HUES6 (cell line): Measurements from ENCODE around the gene FBXO48.
"Not testable (repeated sequence)": the region's sequence is repeated elsewhere in the genome, so short reads cannot be mapped to it uniquely, and the experiment has no call there.

ENCODE experiments used
- H3K27ac ChIP-seq: 2 replicates; pipeline ENCODE4 v1.7.0; 2013; ENCODE audit warnings: low read depth, mild to moderate bottlenecking, low read length, inconsistent platforms
- H3K27me3 ChIP-seq: 2 replicates; pipeline ENCODE4 v1.6.1; 2013; ENCODE audit warnings: low read length; ENCODE audit not compliant: control insufficient read depth, insufficient read depth
- H3K36me3 ChIP-seq: 2 replicates; pipeline ENCODE4 v1.6.1; 2013; ENCODE audit warnings: low read length; ENCODE audit not compliant: control insufficient read depth, insufficient read depth
- H3K4me1 ChIP-seq: 2 replicates; pipeline ENCODE4 v1.6.1; 2013; ENCODE audit warnings: low read length; ENCODE audit not compliant: control insufficient read depth, insufficient read depth
- H3K4me3 ChIP-seq: 2 replicates; pipeline ENCODE4 v1.5.1; 2013; ENCODE audit warnings: low read depth, low read length
- H3K9ac ChIP-seq: one replicate; pipeline ENCODE4 v1.6.1; 2013; ENCODE audit warnings: mild to moderate bottlenecking, low read length
- H3K9me3 ChIP-seq: 2 replicates; pipeline ENCODE4 v1.6.1; 2013; ENCODE audit warnings: low read depth, low read length; ENCODE audit not compliant: control insufficient read depth, insufficient read depth

Gene FBXO48

DNA sequence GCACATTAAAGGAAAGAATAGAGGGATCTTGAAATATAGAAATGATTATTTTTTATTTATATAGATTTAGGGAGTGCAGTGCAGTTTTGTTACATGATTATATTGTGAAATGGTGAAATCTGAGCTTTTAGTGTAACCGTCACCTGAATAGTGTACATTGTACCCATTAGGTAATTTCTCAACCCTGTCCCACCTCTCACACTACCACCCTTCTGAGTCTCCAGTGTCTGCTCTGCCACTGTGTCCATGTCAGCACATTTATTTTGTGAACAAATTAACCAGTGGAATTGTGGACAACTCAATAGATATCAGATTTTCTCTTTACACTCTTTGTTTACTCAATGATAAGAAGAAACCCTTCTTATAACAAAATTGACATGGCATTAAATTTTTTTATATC, 24.5 kb upstream of the FBXO48 start:
- Histone ChIP-seq H3K27me3 (no peaks in the 10 kb centered on the region), H3K36me3 (no peaks in the 10 kb centered on the region), H3K27ac (no peak overlapping the region), H3K9ac (no peak overlapping the region), H3K9me3 (peaks cover 20% of the 10 kb centered on the region), H3K4me1 (no peaks in the 10 kb centered on the region), H3K4me3 (no peak overlapping the region)

- H3K27me3 ChIP-seq, result no peaks in the 10 kb centered on the region
- no peaks in the 10 kb centered on the region for H3K4me1 ChIP-seq
- no peak overlapping the region for H3K27ac ChIP-seq
- 0 out of 2 replicates have a peak, but pooled peaks cover 1% of the 10 kb centered on the region for H3K9me3 ChIP-seq
- H3K36me3 ChIP-seq, result no peaks in the 10 kb centered on the region
- H3K4me3 ChIP-seq, result no peak overlapping the region
- no peak overlapping the region for H3K9ac ChIP-seq
Observed at GRCh38 chr2:68489282-68489681, 22.2 kb upstream of the FBXO48 start.

- not testable (repeated sequence) for H3K9ac ChIP-seq, H3K27ac ChIP-seq, H3K4me1 ChIP-seq, H3K36me3 ChIP-seq, H3K27me3 ChIP-seq, H3K9me3 ChIP-seq, H3K4me3 ChIP-seq
Observed at GRCh38 chr2:68488605-68489004, 21.5 kb upstream of the FBXO48 start.

- no peaks in the 10 kb centered on the region for H3K36me3 ChIP-seq
- H3K9ac ChIP-seq, result no peak overlapping the region
- H3K9me3 ChIP-seq, result no peaks in the 10 kb centered on the region
- no peaks in the 10 kb centered on the region for H3K27me3 ChIP-seq
- H3K4me3 ChIP-seq, result no peak overlapping the region
- H3K4me1 ChIP-seq, result peaks cover 4% of the 10 kb centered on the region; the same call in 1 of the 2 replicates
- no peak overlapping the region for H3K27ac ChIP-seq
Observed at GRCh38 chr2:68487773-68488355, 20.8 kb upstream of the FBXO48 start.

- H3K27ac ChIP-seq, result no peak overlapping the region
- H3K9ac ChIP-seq, result no peak overlapping the region
- no peak overlapping the region for H3K4me3 ChIP-seq
- no peaks in the 10 kb centered on the region for H3K27me3 ChIP-seq
- H3K36me3 ChIP-seq, result no peaks in the 10 kb centered on the region
- no peaks in the 10 kb centered on the region for H3K9me3 ChIP-seq
- H3K4me1 ChIP-seq, result peaks cover 9% of the 10 kb centered on the region; the same call in 1 of the 2 replicates
Observed at GRCh38 chr2:68483011-68483410, 15.9 kb upstream of the FBXO48 start.

DNA sequence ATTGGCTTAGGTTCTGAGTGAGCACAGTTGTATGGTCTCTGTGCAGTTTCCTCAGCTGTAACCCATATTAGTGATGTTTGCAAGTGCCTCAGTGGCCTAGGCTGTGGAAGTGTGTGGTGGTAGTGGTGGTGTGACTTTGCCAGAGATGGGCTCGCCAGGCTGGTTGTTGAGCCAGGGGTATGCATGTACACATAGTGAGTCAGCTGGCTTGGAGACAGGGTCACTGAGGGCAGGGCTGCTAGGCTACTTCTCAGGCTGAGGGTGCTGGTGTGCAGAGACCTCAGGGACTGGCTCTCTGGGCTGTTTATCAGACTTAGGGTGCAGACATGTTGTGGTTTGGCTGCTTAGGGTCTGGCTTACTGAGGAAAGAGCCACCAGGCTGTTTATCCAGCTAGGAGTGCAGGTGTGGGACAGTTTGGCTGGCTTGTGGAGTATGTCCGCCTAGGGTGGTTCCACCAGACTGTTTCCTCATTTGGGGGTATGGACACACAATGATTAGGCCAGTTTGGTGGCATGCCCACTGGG, 15.3 kb upstream of the FBXO48 start:
- Histone ChIP-seq H3K4me1 (peaks cover 9% of the 10 kb centered on the region; the same call in 1 of the 2 replicates), H3K27me3 (no peaks in the 10 kb centered on the region), H3K4me3 (no peak overlapping the region), H3K27ac (no peak overlapping the region), H3K9ac (no peak overlapping the region), H3K36me3 (no peaks in the 10 kb centered on the region), H3K9me3 (no peaks in the 10 kb centered on the region)

- Histone ChIP-seq H3K4me1 (peaks cover 9% of the 10 kb centered on the region; the same call in 1 of the 2 replicates), H3K4me3 (no peak overlapping the region), H3K27me3 (no peaks in the 10 kb centered on the region), H3K36me3 (no peaks in the 10 kb centered on the region), H3K9ac (no peak overlapping the region), H3K9me3 (no peaks in the 10 kb centered on the region), H3K27ac (no peak overlapping the region)
Observed at GRCh38 chr2:68478688-68479087, 11.6 kb upstream of the FBXO48 start.

- Histone ChIP-seq H3K9me3 (no peaks in the 10 kb centered on the region), H3K27me3 (no peaks in the 10 kb centered on the region), H3K27ac (no peak overlapping the region), H3K4me3 (no peak overlapping the region), H3K9ac (no peak overlapping the region), H3K36me3 (no peaks in the 10 kb centered on the region), H3K4me1 (no peaks in the 10 kb centered on the region; the same call in 1 of the 2 replicates)
Observed at GRCh38 chr2:68476454-68476853, 9.4 kb upstream of the FBXO48 start.

DNA sequence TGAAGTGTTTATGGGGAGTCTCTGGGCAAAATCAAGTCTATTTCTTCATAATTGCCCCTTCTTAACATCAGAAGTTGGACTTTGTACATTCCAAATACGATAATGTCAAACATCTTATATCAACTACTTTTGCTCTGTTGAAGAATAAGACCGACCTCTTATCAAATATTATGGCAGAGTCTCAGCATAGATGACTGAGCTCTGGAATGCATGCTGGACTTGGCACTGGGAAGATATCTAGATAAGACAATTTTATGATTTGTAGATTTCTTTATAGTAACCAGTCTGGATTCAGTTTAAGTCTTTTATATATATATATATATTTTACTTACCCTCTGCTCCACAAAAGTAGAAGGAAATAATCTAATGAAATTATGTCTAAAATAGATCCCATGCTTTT, 8.5 kb upstream of the FBXO48 start:
- no peaks in the 10 kb centered on the region for H3K9me3 ChIP-seq
- H3K27ac ChIP-seq, result no peak overlapping the region
- no peak overlapping the region for H3K4me3 ChIP-seq

GRCh38 chr2:68475110-68475509, 8.0 kb upstream of the FBXO48 start:
- H3K9me3 ChIP-seq, result no peaks in the 10 kb centered on the region
- H3K36me3 ChIP-seq, result no peaks in the 10 kb centered on the region
- H3K4me1 ChIP-seq, result no peaks in the 10 kb centered on the region; the same call in 1 of the 2 replicates
- H3K27ac ChIP-seq, result no peak overlapping the region
- H3K27me3 ChIP-seq, result no peaks in the 10 kb centered on the region
- H3K9ac ChIP-seq, result no peak overlapping the region
- H3K4me3 ChIP-seq, result no peak overlapping the region

More for the DNA sequence above, 8.5 kb upstream of the FBXO48 start:
- Histone ChIP-seq H3K27me3 (no peaks in the 10 kb centered on the region), H3K36me3 (no peaks in the 10 kb centered on the region), H3K9ac (no peak overlapping the region), H3K4me1 (no peaks in the 10 kb centered on the region; the same call in 1 of the 2 replicates)

GRCh38 chr2:68472796-68473414, 5.8 kb upstream of the FBXO48 start:
- no peak overlapping the region for H3K27ac ChIP-seq
- peaks cover 11% of the 10 kb centered on the region for H3K4me1 ChIP-seq
- H3K9me3 ChIP-seq, result no peaks in the 10 kb centered on the region
- no peak overlapping the region for H3K9ac ChIP-seq
- H3K36me3 ChIP-seq, result no peaks in the 10 kb centered on the region
- no peaks in the 10 kb centered on the region for H3K27me3 ChIP-seq
- H3K4me3 ChIP-seq, result no peak overlapping the region
